GM18511 (cell line): ENCODE data around the gene GNAT3.

Experiments used
- ATAC-seq: cut with Tn5 transposase; IDR thresholded peaks from one replicate; pipeline ENCODE4 v1.9.1; 2021; ENCODE audit warnings: mild to moderate bottlenecking, moderate library complexity; ENCODE audit not compliant: unreplicated experiment

The GNAT3 gene

GRCh38 chr7:80467069-80467468 lies 44.8 kb downstream of the GNAT3 start:
- no peak for ATAC-seq

GRCh38 chr7:80466636-80467035 lies 45.2 kb downstream of the GNAT3 start:
- no peak for ATAC-seq

DNA sequence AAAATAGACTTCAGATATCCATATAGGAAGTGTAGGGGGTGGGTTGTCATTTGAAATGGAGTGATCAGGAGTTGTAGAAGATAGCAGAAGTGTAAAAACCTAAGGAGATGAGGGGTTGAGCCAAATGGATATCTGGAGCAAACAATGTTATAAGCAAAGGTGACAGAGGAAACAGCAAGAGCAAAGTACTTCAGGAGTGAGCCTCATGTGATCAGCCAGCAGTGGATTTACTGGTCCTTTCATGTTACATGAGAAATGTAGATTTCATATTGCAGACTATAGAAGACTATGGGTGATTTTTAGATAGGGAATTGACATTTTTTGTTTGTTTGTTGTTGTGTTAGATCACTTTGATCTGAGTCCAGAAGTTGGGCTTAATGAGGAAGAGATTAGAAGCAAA lies 47.7 kb downstream of the GNAT3 start:
- no peak for ATAC-seq

- ATAC-seq = no peak
Measured at GRCh38 chr7:80463272-80463920, 48.5 kb downstream of the GNAT3 start.

- no peak for ATAC-seq
Measured at GRCh38 chr7:80460857-80461256, 51.0 kb downstream of the GNAT3 start.

DNA sequence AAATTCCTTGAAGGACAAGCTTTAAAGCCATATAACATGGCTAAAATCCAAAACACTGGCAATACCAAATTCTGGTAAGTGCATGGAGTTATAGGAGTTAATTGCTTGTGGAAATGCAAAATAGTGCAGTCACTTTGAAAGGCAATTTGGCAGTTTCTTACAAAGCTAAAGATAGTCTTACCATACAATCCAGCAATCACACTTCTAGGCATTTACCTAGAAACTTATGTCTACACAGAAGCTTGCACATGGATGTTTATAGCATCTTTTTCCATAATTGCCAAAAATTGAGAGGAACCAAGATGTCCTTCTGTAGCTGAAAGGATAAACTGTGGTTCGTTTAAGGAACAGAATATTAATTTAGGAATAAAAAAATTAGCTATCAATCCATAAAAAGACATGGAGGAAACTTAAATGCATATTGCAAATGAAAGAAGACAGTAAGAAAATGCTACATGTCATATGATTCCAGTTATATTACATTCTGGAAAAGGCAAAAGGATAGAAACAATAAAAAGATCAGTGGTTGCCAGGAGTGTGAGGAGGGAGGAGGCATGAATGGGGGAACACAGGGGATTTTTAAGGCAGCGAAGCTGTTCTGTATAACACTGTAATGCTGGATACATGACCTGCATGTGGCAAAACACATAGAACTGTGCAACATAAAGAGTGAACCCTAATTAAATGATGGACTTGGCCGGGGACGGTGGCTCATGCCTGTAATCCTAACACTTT lies 51.9 kb downstream of the GNAT3 start:
- ATAC-seq = no peak

- no peak for ATAC-seq
Measured at GRCh38 chr7:80458822-80459725, 52.8 kb downstream of the GNAT3 start.

DNA sequence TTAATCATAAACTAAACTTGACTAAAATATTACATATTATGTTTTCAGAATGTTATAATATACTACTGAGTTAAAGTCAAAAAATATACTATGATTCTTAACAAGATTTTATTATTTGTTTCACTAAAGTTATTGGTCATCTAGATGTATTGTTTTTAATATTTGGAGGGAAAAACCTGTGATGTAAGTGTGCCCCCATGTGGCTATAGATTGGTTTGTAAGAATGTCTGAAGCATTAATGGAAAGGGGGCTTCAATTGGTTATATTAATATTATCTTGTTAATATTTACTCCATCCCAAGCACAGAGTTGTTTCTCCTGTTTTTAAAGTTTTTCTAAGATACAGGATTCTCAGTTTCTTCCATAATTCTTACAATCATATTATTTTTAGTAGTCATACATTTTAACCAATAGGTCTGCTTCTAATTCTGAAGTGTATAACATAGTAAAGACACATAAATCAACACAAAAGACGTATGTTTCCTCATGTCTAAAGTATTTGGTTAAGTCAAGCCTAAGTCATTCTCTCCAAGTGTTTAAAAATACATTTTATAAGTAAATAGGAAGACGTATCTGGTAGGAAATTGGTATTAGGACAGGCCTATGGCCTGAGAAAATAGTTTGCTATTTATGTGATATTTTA lies 58.0 kb downstream of the GNAT3 start:
- no peak for ATAC-seq

GRCh38 chr7:80450621-80451308 lies 61.1 kb downstream of the GNAT3 start:
- ATAC-seq = no peak

DNA sequence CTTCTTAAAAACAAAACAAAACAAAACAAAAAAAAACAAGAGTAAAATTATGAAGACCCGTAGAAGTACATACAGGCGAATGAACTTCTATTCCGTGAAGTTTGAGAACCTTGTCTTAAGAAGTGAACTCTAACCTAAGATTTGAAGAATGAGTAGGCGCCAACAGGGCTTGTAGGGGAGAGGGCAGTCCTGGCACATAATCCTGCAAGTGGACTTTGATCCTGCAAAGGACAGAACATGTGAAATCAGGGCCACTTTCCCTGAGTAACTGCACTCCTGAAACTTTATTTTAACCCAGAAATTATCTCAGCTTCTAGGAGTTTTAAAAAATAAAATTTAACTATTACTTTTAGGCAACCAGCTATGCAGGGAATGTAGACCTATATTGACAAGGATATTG lies 62.0 kb downstream of the GNAT3 start:
- no peak for ATAC-seq

DNA sequence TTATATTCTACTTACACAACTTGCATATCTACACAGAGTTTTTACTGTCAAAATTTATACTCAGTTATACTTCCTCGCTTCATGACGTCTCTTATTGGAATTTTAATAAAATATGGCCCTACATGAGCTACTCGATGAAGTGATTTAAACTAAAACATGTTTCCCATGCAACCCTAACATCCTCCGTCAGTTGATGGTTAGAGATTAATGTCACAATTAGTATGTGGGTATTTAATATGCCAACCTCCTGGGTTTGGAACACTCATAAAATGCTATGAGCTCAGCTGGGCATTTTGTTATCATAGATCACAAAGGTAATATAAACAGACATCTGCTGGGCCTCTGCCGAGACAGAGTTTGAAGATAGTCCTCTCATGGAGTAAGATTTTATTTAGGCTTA lies 66.5 kb downstream of the GNAT3 start:
- ATAC-seq = no peak

DNA sequence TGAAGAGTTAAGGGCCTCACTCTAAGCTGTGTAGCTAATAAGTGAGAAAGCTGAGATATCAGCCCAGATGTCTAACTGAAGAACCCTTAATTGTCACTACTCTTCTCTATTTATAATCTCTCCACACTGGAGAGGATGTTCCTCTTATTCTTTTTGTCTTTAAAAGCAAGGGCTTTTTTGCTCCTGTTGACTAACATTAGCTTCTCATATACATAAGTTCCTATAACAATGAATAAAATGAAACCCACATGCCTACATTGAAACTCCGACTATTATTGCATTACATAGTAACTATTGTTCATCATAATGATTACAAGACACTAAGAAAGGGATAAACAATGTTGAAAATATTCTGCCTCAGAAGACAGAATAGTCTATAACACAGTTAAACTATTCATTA lies 67.1 kb downstream of the GNAT3 start:
- no peak for ATAC-seq

- ATAC-seq = no peak
Measured at GRCh38 chr7:80443325-80443724, 68.5 kb downstream of the GNAT3 start.

- no peak for ATAC-seq
Measured at GRCh38 chr7:80440883-80441282, 71.0 kb downstream of the GNAT3 start.

DNA sequence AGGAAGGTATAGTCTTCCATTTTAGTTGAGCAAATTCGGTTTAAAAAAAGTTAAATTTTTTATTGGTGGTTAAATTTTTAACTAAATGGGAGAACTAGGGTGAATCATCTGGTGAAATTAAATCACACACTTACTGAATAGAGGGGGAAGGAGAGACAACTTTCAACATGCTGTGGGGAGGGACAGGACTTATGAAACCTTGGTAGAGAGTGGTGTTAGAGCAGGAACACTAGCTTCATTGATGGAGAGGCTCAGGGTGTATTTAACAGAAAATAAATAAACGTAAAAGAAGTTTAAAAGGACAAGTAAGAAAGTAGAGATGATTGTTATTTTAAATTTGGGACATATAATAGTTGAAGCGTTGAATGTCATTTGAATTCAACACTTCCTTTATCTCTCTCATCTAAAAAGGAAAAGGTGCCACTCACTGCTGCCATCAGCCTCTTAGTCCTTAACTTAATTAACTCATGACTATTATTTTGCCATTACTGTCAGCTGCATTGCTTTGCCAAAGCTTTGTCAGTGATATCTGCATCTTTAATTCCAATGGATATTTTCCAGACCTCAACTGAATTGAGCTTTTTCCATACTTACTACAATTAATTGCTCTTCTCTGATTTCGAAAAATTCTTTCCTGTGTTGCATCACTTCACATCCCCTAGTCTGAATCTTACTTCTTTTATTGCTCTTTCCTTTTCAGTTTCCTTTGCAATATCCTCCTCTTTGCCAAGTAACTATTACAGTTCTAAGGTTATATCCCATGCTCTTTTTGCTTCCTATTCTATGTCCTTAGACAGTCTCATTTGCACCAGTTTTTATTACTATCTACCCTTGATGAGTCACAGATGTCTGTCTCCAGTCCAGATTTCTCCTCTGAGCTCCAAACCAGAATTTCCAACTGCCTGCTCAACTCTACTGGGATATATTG lies 71.7 kb downstream of the GNAT3 start:
- ATAC-seq = no peak

DNA sequence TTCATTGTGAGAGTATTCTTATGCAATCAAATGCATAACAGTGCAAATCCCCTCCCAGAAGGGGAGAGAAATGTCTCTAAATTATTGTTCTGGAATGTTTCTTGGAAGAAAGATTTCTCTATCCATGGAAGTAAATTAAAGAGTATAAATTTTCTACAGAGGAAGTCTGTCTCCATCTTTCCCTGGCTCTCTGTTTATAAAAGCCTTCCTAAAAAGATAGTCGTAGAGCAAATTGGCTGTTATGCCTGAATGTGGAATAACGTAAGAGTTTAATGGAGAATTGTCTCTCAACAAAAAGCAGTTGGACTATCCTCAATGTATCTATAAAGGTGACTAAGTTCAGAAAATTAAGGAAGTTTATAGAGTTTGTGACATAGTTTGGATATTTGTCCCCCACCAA lies 76.3 kb downstream of the GNAT3 start:
- no peak for ATAC-seq

GRCh38 chr7:80434047-80434446 lies 77.8 kb downstream of the GNAT3 start:
- ATAC-seq = no peak

DNA sequence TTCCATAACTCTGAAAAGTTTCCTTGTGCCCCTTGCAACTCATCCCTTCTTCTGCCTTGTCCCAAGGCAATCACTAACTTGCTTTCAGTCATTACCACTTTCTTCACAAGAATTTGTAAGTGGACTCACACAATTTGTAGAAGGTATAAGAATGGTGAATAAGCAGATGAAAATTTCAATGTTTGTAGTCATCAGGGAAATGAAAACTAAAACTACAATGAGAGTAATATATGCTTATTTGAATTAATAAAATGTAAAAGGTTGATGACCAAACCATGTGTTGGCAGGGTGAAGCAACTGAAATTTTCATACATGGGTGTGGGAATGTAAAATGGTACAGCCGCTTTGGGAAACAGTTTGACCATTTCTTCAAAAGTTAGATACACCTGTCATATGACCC lies 79.7 kb downstream of the GNAT3 start:
- ATAC-seq = no peak

DNA sequence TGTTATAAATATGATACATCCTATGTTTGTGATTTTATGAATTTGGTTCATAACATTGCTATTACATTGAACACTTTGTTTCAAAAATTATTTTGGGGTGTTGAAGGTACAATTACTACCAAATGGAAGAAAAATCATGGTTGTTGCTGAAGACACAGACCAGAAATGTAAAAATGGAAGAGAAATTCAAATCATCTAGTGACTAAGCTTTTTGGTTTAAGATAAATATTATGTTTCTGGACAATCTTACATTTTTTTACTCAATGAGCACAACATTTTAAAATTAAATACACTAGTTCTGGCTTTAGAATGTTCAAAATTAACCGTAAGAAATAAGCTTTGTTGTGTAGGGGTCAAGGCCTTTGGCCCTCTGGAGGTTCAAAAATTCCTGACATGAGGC lies 82.7 kb downstream of the GNAT3 start:
- no peak for ATAC-seq
